Neuronal stem cell (in vitro differentiated cells): Measurements from ENCODE around the gene HERC4.

Source experiments
- DNase-seq: peaks from one replicate; pipeline ENCODE4 v3.0.0-alpha.2; 2013; ENCODE audit warnings: low spot score
- H2AFZ ChIP-seq: one replicate; pipeline ENCODE4 v1.6.1; 2013; ENCODE audit warnings: mild to moderate bottlenecking, low read length, inconsistent platforms
- H2AK5ac ChIP-seq: 2 replicates; pipeline ENCODE4 v1.6.1; 2013; ENCODE audit warnings: low read depth, mild to moderate bottlenecking, inconsistent platforms, low read length, moderate library complexity, mixed read lengths
- H2BK120ac ChIP-seq: 2 replicates; pipeline ENCODE4 v1.6.1; 2013; ENCODE audit warnings: low read depth, mild to moderate bottlenecking, inconsistent platforms, low read length, moderate library complexity, mixed read lengths
- H2BK12ac ChIP-seq: one replicate; pipeline ENCODE4 v1.6.1; 2013; ENCODE audit warnings: low read length, inconsistent platforms
- H2BK15ac ChIP-seq: 2 replicates; pipeline ENCODE4 v1.6.1; 2013; ENCODE audit warnings: mild to moderate bottlenecking, low read length, inconsistent platforms, mixed read lengths
- H2BK5ac ChIP-seq: one replicate; pipeline ENCODE4 v1.6.1; 2013; ENCODE audit warnings: inconsistent platforms, mild to moderate bottlenecking, low read length, moderate library complexity
- H3K14ac ChIP-seq: one replicate; pipeline ENCODE4 v1.6.1; 2013; ENCODE audit warnings: low read length, inconsistent platforms
- H3K18ac ChIP-seq: 2 replicates; pipeline ENCODE4 v1.6.1; 2013; ENCODE audit warnings: low read length, inconsistent platforms
- H3K23ac ChIP-seq: 2 replicates; pipeline ENCODE4 v1.6.1; 2013; ENCODE audit warnings: low read depth, mild to moderate bottlenecking, mixed read lengths, low read length, inconsistent platforms; ENCODE audit not compliant: poor library complexity
- H3K27ac ChIP-seq: replicated peaks from 3 replicates; pipeline ENCODE4 v1.5.1; 2013; ENCODE audit warnings: low read length, inconsistent platforms
- H3K27me3 ChIP-seq, 3 experiments: 2 replicates each; pipeline ENCODE4 v1.6.1; 2013; ENCODE audit warnings: low read length in 3 of 3, mild to moderate bottlenecking in 2 of 3, inconsistent platforms in 1 of 3, low read depth in 1 of 3, mixed read lengths in 1 of 3, moderate library complexity in 1 of 3; ENCODE audit not compliant: control insufficient read depth in 3 of 3, insufficient read depth in 3 of 3
- H3K36me3 ChIP-seq, 2 donors: replicated peaks in 1 of 2; 2 replicates each; pipeline ENCODE4 v1.6.1; 2013; ENCODE audit warnings: low read length in 2 of 2; ENCODE audit not compliant: control insufficient read depth in 2 of 2, insufficient read depth in 2 of 2
- H3K4ac ChIP-seq: 2 replicates; pipeline ENCODE4 v1.6.1; 2013; ENCODE audit warnings: inconsistent platforms, mild to moderate bottlenecking, low read length, moderate library complexity
- H3K4me1 ChIP-seq, 2 donors: 1 replicate in 1 of 2; 2 replicates in 1 of 2; pipeline ENCODE4 v1.6.1; 2013; ENCODE audit warnings: low read length in 2 of 2, low read depth in 1 of 2; ENCODE audit not compliant: control insufficient read depth in 2 of 2, insufficient read depth in 1 of 2
- H3K4me2 ChIP-seq: one replicate; pipeline ENCODE4 v1.6.1; 2013; ENCODE audit warnings: mild to moderate bottlenecking, low read length, inconsistent platforms; ENCODE audit not compliant: insufficient read depth, poor library complexity, severe bottlenecking
- H3K4me3 ChIP-seq, 2 donors: 2 replicates each; pipeline ENCODE4 v1.5.1; 2013; ENCODE audit warnings: low read length in 2 of 2, mild to moderate bottlenecking in 2 of 2, inconsistent platforms in 1 of 2, moderate library complexity in 1 of 2
- H3K79me1 ChIP-seq: one replicate; pipeline ENCODE4 v1.6.1; 2013; ENCODE audit warnings: low read depth, mild to moderate bottlenecking, inconsistent platforms, low read length, moderate library complexity
- H3K9ac ChIP-seq: one replicate; pipeline ENCODE4 v1.6.1; 2013; ENCODE audit warnings: mild to moderate bottlenecking, low read depth, low read length, inconsistent platforms; ENCODE audit not compliant: poor library complexity
- H3K9me3 ChIP-seq, 2 donors: replicated peaks in 1 of 2; 2 replicates each; pipeline versions ENCODE3 to v1.6.1; 2013; ENCODE audit warnings: low read length in 2 of 2, mild to moderate bottlenecking in 2 of 2, inconsistent platforms in 1 of 2, low read depth in 1 of 2, mixed read lengths in 1 of 2, moderate library complexity in 1 of 2; ENCODE audit not compliant: control insufficient read depth in 2 of 2, insufficient read depth in 1 of 2
- H4K8ac ChIP-seq: one replicate; pipeline ENCODE4 v1.6.1; 2013; ENCODE audit warnings: low read depth, mild to moderate bottlenecking, inconsistent platforms, low read length, moderate library complexity
- H4K91ac ChIP-seq: one replicate; pipeline ENCODE4 v1.6.1; 2013; ENCODE audit warnings: low read length, low read depth, mild to moderate bottlenecking, inconsistent platforms; ENCODE audit not compliant: poor library complexity
- WGBS, 2 donors: extraction: QIAGEN DNeasy Blood & Tissue Kit; methylation state at CpG; one replicate each; pipeline ENCODE4 v1.1.7; 2013; ENCODE audit warnings: missing lambda C conversion rate in 2 of 2, mixed read lengths in 1 of 2; ENCODE audit not compliant: insufficient read length in 2 of 2, insufficient replicate concordance in 1 of 2; ENCODE audit errors: extremely low coverage in 2 of 2; 5-methylcytosine and 5-hydroxymethylcytosine counted together

HERC4 gene

DNA sequence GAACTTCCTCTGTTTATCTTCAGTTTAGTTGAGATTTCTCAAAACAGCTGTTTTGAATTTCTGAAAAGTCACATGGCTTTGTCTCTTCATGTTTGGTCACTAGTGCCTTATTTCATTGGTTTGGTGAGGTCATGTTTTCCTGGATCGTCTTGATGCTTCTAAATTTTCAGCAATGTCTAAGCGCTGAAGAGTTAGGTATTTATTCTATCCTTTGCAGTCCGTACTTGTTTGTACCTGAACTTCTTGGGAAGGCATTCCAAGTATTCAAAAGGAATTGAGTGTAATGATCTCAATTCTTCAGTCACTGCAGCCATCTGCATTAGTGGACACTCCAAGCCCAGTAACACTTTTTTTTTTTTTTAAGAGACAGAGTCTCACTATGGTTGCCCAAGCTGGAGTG is 67.7 kb downstream of the HERC4 start:
- Histone ChIP-seq H3K9me3 (peaks cover 0 to 9% of the 10 kb centered on the region in 2 donors), H3K18ac (no peak overlapping the region), H3K14ac (no peak overlapping the region), H3K4ac (no peak overlapping the region), H3K4me3 (no peak overlapping the region), H2AFZ (no peak overlapping the region), H3K4me1 (no peaks in the 10 kb centered on the region), H3K23ac (no peak overlapping the region), H3K27me3 (no peaks in the 10 kb centered on the region), H2BK120ac (no peak overlapping the region), H2AK5ac (no peak overlapping the region), H3K4me2 (no peak overlapping the region), H3K36me3 (peaks cover 1 to 39% of the 10 kb centered on the region in 2 donors), H2BK12ac (no peak overlapping the region), H2BK5ac (no peak overlapping the region), H4K91ac (no peak overlapping the region), H3K27ac (no peak overlapping the region), H4K8ac (no peak overlapping the region), H2BK15ac (no peak overlapping the region), H3K9ac (no peak overlapping the region), H3K79me1 (no peaks in the 10 kb centered on the region)
- WGBS, 2 donors, result no CpG with 5 or more reads among the region's 3 CpGs
- DNase-seq, result no peak

DNA sequence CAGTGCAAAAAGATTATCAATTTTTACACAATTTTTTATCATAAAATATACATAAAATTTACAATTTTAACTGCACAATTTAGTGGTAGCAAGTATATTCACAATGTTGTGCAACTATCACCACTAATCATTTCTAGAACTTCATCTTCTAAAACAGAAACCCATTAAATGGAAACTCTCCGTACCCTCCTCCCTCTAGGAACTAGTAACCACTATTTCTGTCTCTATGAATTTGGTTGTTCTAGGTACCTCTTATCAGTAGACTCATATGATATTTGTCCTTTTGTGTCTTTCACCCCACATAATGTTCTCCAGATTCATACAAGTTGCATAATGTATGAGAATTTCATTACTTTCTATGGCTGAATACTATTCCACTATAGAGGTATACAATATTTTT is 73.5 kb downstream of the HERC4 start:
- Histone ChIP-seq H3K4me1 (no peaks in the 10 kb centered on the region), H4K8ac (no peak overlapping the region), H2BK120ac (no peak overlapping the region), H3K27me3 (no peaks in the 10 kb centered on the region), H3K18ac (no peak overlapping the region), H3K9me3 (no peaks in the 10 kb centered on the region), H2BK15ac (no peak overlapping the region), H3K23ac (no peak overlapping the region), H3K4me3 (no peak overlapping the region), H3K79me1 (no peaks in the 10 kb centered on the region), H2BK5ac (no peak overlapping the region), H2BK12ac (no peak overlapping the region), H3K4me2 (no peak overlapping the region), H4K91ac (no peak overlapping the region), H2AK5ac (no peak overlapping the region), H3K4ac (no peak overlapping the region), H3K27ac (no peak overlapping the region), H3K36me3 (peaks cover 2 to 26% of the 10 kb centered on the region in 2 donors), H3K9ac (no peak overlapping the region), H3K14ac (no peak overlapping the region), H2AFZ (no peak overlapping the region)
- WGBS, 2 donors, result no CpG with 5 or more reads among the region's 1 CpG
- no peak for DNase-seq

DNA sequence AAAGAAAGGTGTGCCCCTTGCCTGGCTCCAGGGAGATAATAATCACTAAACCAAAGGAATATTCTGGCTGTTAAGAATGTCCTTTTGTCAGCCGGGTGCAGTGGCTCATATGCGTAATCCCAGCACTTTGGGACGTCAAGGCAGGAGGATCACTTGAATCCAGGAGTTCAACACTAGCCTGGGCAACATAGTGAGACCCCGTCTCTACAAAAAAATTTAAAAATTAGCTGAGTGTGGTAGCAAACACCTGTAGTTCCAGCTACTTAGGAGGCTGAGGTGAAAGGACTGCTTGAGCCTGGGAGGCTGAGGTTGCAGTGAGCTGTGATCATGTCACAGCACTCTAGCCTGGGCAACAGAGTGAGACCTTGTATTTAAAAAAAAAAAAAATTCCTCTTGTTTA is 74.1 kb downstream of the HERC4 start:
- Histone ChIP-seq H3K4me3 (no peak overlapping the region), H3K27ac (no peak overlapping the region), H3K4me2 (no peak overlapping the region), H3K27me3 (no peaks in the 10 kb centered on the region), H3K4ac (no peak overlapping the region), H2BK15ac (no peak overlapping the region), H4K91ac (no peak overlapping the region), H3K23ac (no peak overlapping the region), H3K36me3 (peaks cover 2 to 27% of the 10 kb centered on the region in 2 donors), H3K9me3 (no peaks in the 10 kb centered on the region), H2AFZ (no peak overlapping the region), H2BK12ac (no peak overlapping the region), H3K18ac (no peak overlapping the region), H2BK5ac (no peak overlapping the region), H2BK120ac (no peak overlapping the region), H3K14ac (no peak overlapping the region), H3K9ac (no peak overlapping the region), H3K79me1 (no peaks in the 10 kb centered on the region), H3K4me1 (no peaks in the 10 kb centered on the region), H2AK5ac (no peak overlapping the region), H4K8ac (no peak overlapping the region)
- DNase-seq, result no peak
- no CpG with 5 or more reads among the region's 4 CpGs for WGBS, 2 donors

DNA sequence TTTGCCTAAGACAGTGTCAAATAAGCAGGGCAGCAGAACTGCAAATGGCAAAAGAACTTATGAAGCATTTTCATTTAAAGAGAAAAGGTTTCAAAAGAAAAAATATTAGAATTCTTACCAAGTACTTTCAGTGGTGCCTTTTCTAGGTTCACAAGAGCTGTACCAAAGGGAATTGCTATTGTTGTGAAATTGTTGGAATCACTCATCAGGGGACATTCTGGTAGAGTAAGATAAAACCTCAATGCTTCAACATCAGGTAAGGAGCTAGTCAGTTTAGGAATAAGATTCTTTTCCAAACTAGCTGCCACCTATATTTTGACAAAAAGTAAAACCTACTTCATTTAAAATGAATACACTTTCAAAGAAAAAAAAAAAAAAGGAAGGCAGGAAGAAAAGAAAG is 85.0 kb downstream of the HERC4 start:
- no peaks in the 10 kb centered on the region for H3K9me3 ChIP-seq

More for the DNA sequence above, 85.0 kb downstream of the HERC4 start:
- Histone ChIP-seq H2AK5ac (no peak overlapping the region), H3K14ac (no peak overlapping the region), H3K36me3 (peaks cover 0 to 71% of the 10 kb centered on the region in 2 donors), H2BK12ac (no peak overlapping the region), H4K8ac (no peak overlapping the region), H2BK120ac (no peak overlapping the region), H3K4me3 (no peak overlapping the region), H4K91ac (no peak overlapping the region), H3K9ac (no peak overlapping the region), H3K18ac (no peak overlapping the region), H3K27me3 (no peaks in the 10 kb centered on the region), H2BK5ac (no peak overlapping the region), H3K4ac (no peak overlapping the region), H2AFZ (no peak overlapping the region), H2BK15ac (no peak overlapping the region), H3K4me1 (no peaks in the 10 kb centered on the region), H3K79me1 (peaks cover 2% of the 10 kb centered on the region), H3K4me2 (no peak overlapping the region), H3K23ac (no peak overlapping the region), H3K27ac (no peak overlapping the region)
- no peak for DNase-seq
